Subcutaneous adipose tissue (tissue), 4 donors: Measurements from ENCODE around the gene KCTD6. TPM values are rescaled to one million over a fixed set of nuclear protein-coding genes. Genes with fewer than 3 reads are reported as not detected.

Source experiments
- CTCF ChIP-seq: fragments of 450-650 bp; IDR thresholded peaks from one replicate; pipeline ENCODE4 v1.5.1; 2016; ENCODE audit warnings: low read depth, mild to moderate bottlenecking, control low read depth, antibody characterized with exemption, moderate library complexity
- total RNA-seq, 4 donors: library from RNA; depleted of rRNA; stranded (reverse); fragments of >200 nt; gene quantifications; one replicate each; pipeline ENCODE4 v1.1.0, GENCODE V29; 2016

KCTD6 gene
- 10 to 100 TPM; 13.9 to 17.8 (median 15.7) TPM for total RNA-seq

GRCh38 chr3:58491506-58492402, at the start of gene KCTD6:
TSS of gene KCTD6 (plus strand) at chr3:58492096. CDS start at chr3:58498756, 6,660 bp downstream.
- no peak for TF ChIP-seq CTCF

GRCh38 chr3:58452176-58452575, 39.7 kb upstream of the KCTD6 start:
- TF ChIP-seq CTCF: no peak

- no peak for TF ChIP-seq CTCF
Observed at GRCh38 chr3:58459160-58459559, 32.7 kb upstream of the KCTD6 start.

GRCh38 chr3:58462829-58463180, 29.1 kb upstream of the KCTD6 start:
- TF ChIP-seq CTCF: no peak

GRCh38 chr3:58463181-58463941, 28.5 kb upstream of the KCTD6 start:
- no peak for TF ChIP-seq CTCF

GRCh38 chr3:58463942-58464271, 28.0 kb upstream of the KCTD6 start:
- TF ChIP-seq CTCF: no peak

- no peak for TF ChIP-seq CTCF
Observed at GRCh38 chr3:58464866-58465265, 27.0 kb upstream of the KCTD6 start.
